Suppressor macrophage (primary cell): ENCODE measurements around the gene DNAJB12.
"Not testable (repeated sequence)": the region's sequence is repeated elsewhere in the genome, so short reads cannot be mapped to it uniquely, and the experiment has no call there.

Experiments
- DNase-seq, 4 experiments: peaks; one replicate each; pipeline ENCODE4 v3.0.0-alpha.2; 2020 to 2022

The DNAJB12 gene

GRCh38 chr10:72353028-72353964, 1.4 kb downstream of the DNAJB12 start:
- DNase-seq = peak; percentile 29 to 61 (median 56)

- no peak for DNase-seq
Observed at GRCh38 chr10:72351479-72351878, 3.2 kb downstream of the DNAJB12 start.

DNA sequence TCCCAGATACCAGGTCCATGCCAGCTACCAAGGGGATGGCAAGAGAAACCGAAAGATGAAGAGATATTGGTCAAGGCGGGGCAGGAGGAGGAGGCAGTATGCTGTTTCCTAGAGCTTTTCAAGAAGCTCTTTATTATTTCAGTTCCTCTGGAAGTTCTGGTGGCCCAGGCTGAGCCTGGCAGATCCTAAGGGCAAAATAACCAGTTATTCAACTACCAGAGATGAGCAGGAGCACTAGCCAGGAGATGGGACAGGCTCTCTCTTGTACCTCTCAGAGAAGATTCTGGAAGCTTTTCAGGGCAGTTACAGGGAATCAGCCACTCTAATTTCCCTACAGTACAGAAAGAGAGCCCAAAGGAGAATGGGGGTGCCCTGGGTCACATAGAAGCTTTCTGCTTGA, 5.3 kb downstream of the DNAJB12 start:
- no peak for DNase-seq

- DNase-seq = no peak
Observed at GRCh38 chr10:72348282-72348681, 6.4 kb downstream of the DNAJB12 start.

GRCh38 chr10:72346117-72346516, 8.6 kb downstream of the DNAJB12 start:
- DNase-seq = not testable (repeated sequence)

GRCh38 chr10:72344932-72345331, 9.8 kb downstream of the DNAJB12 start:
- DNase-seq = peak; percentile 57 to 84 (median 72)

- DNase-seq = peak in 2 of 4 experiments; percentile 25 to 32
Observed at GRCh38 chr10:72342911-72343310, 11.8 kb downstream of the DNAJB12 start.

DNA sequence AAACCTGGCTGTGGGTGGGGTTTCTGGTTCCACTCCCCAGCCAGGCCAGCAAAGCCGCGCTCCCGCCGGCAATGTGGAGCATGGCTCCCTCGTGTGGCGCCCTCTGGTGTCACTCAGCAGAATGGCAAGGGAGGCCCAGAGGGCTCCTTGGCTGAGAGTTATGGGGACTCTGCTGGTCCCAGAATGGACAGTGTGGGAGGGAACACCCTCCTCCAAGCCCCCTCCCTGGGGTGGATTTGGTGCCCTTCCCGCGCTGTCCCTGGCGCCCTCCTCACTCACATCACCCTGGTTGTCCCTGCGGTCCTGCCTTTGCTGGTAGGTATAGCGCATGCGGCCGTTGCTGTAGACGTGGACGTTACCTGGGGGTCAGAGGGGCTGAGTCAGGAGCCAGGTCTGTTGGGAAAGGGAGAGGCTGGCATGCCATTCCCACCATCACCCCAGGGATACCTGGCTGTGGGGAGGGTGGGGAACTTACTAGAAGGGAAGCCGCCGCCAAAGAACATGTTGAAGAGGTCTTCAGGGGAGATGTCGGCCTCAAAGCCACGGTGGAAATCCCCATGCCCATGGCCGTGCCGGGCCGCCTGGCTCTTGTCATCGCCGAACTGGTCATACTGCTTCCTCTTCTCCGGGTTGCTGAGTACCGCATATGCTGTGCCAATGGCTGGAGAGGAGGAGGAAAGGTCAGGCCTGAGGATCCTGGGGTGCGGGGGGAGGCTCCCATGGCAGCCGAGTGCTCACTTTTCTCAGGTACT, 14.0 kb downstream of the DNAJB12 start:
- peak; percentile 79 to 88 (median 82) for DNase-seq

DNA sequence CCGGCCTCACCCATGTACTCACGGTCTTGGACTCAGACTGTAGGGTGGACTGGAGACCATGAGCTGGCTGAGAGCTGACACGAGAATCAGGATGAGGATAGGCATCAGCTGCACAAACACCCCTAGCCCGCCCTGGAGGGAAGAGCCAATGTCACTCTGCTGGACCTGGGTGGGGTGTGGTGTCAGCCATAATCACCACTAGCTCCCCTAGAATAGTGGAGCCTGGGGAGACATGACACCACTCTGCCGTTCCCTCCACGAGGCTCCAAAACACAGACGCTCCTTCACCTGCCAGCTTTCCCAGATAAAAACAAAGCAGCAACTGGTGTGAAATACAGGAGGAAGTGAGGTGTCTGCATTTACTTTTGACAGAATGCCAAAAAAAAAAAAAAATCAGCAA, 16.5 kb downstream of the DNAJB12 start:
- DNase-seq = no peak

- no peak for DNase-seq
Observed at GRCh38 chr10:72337722-72338121, 17.0 kb downstream of the DNAJB12 start.

- peak; percentile 73 to 86 (median 81) for DNase-seq
Observed at GRCh38 chr10:72337039-72337629, 17.6 kb downstream of the DNAJB12 start.

- DNase-seq = peak in 1 of 4 experiments; percentile 13
Observed at GRCh38 chr10:72336259-72337038, 18.3 kb downstream of the DNAJB12 start.

GRCh38 chr10:72335394-72336258, 19.1 kb downstream of the DNAJB12 start:
- DNase-seq = peak; percentile 49 to 76 (median 66)

GRCh38 chr10:72334825-72335393, 19.8 kb downstream of the DNAJB12 start:
- DNase-seq = peak; percentile 83 to 90 (median 88)

GRCh38 chr10:72334196-72334824, 20.4 kb downstream of the DNAJB12 start:
- DNase-seq = no peak

GRCh38 chr10:72333112-72334015, 21.4 kb downstream of the DNAJB12 start:
- DNase-seq = peak in 2 of 4 experiments; percentile 45 to 52

- DNase-seq = peak in 1 of 4 experiments; percentile 50
Observed at GRCh38 chr10:72332423-72333111, 22.2 kb downstream of the DNAJB12 start.
